GM23338 (cell line): ENCODE measurements around the gene TNF. TPM values are rescaled to one million over a fixed set of nuclear protein-coding genes. Genes with fewer than 3 reads are reported as not detected.
A peak's percentile ranks its signal among the peaks of the same experiment; 100 is the strongest.

Experiments
- ATAC-seq: fragments of 200-7000 bp; cut with Tn5 transposase; 3 replicates; pipeline ENCODE4 v1.9.1; 2020
- DNase-seq: peaks from one replicate; pipeline ENCODE4 v3.0.0-alpha.2; 2015; ENCODE audit warnings: low spot score
- H2AFZ ChIP-seq: fragments of 200-600 bp; sonication (generic); 2 replicates; pipeline ENCODE4 v1.8.0; 2016; ENCODE audit warnings: antibody characterized with exemption, mild to moderate bottlenecking, moderate library complexity
- H3F3A ChIP-seq: fragments of 200-600 bp; sonication (generic); replicated peaks from 2 replicates; pipeline ENCODE4 v1.8.0; 2017; ENCODE audit warnings: antibody characterized with exemption, mixed run types, low read depth
- H3K27ac ChIP-seq: fragments of 200-600 bp; sonication (generic); 2 replicates; pipeline ENCODE4 v1.6.1; 2016; ENCODE audit warnings: low read depth
- H3K27me3 ChIP-seq: fragments of 200-600 bp; sonication (generic); 2 replicates; pipeline ENCODE4 v1.8.0; 2016; ENCODE audit warnings: mild to moderate bottlenecking, mixed run types, moderate library complexity; ENCODE audit not compliant: insufficient read depth
- H3K36me3 ChIP-seq: fragments of 200-600 bp; sonication (generic); 2 replicates; pipeline ENCODE4 v1.8.0; 2016; ENCODE audit warnings: mild to moderate bottlenecking; ENCODE audit not compliant: insufficient read depth
- H3K4me1 ChIP-seq: fragments of 200-600 bp; sonication (generic); 2 replicates; pipeline ENCODE4 v1.8.0; 2016; ENCODE audit warnings: mild to moderate bottlenecking, moderate library complexity; ENCODE audit not compliant: insufficient read depth
- H3K4me2 ChIP-seq: fragments of 200-600 bp; sonication (generic); 2 replicates; pipeline ENCODE4 v1.7.1; 2017; ENCODE audit warnings: mixed run types
- H3K4me3 ChIP-seq: fragments of 200-600 bp; sonication (generic); 2 replicates; pipeline ENCODE4 v1.6.1; 2016; ENCODE audit warnings: mixed run types
- H3K79me2 ChIP-seq: fragments of 200-600 bp; sonication (generic); replicated peaks from 2 replicates; pipeline ENCODE4 v1.8.0; 2017; ENCODE audit warnings: mild to moderate bottlenecking; ENCODE audit not compliant: insufficient read depth
- H3K9me2 ChIP-seq: fragments of 200-600 bp; sonication (generic); 2 replicates; pipeline ENCODE4 v1.8.0; 2017; ENCODE audit not compliant: insufficient read depth
- H4K20me1 ChIP-seq: fragments of 200-600 bp; sonication (generic); replicated peaks from 2 replicates; pipeline ENCODE4 v1.8.0; 2017; ENCODE audit warnings: mild to moderate bottlenecking; ENCODE audit not compliant: insufficient read depth
- H3K27ac Mint-ChIP-seq: 2 replicates; pipeline ENCODE4 v1.8.0; 2020; ENCODE audit warnings: inconsistent platforms, mild to moderate bottlenecking, moderate library complexity, mixed read lengths
- H3K27me3 Mint-ChIP-seq: 3 replicates; pipeline ENCODE4 v1.8.0; 2022; ENCODE audit warnings: low read depth, mild to moderate bottlenecking, moderate library complexity, mixed read lengths, inconsistent platforms; ENCODE audit not compliant: insufficient read depth, poor library complexity
- H3K36me3 Mint-ChIP-seq: 3 replicates; pipeline ENCODE4 v1.8.0; 2021; ENCODE audit warnings: low read depth, mild to moderate bottlenecking, inconsistent platforms, moderate library complexity, mixed read lengths
- H3K4me1 Mint-ChIP-seq: 3 replicates; pipeline ENCODE4 v1.8.0; 2020; ENCODE audit warnings: mild to moderate bottlenecking, inconsistent platforms, mixed read lengths
- H3K4me3 Mint-ChIP-seq: 3 replicates; pipeline ENCODE4 v1.8.0; 2021; ENCODE audit warnings: moderate library complexity, mild to moderate bottlenecking, inconsistent platforms, mixed read lengths
- H3K9me3 Mint-ChIP-seq: 3 replicates; pipeline ENCODE4 v1.8.0; 2020; ENCODE audit warnings: moderate library complexity, mild to moderate bottlenecking, inconsistent platforms, mixed read lengths
- CREB1 ChIP-seq: fragments of 250-450 bp; sonication (Bioruptor Pico); IDR thresholded peaks from 2 replicates; pipeline ENCODE4 v1.5.0; 2020; ENCODE audit warnings: low read depth, mild to moderate bottlenecking, moderate library complexity
- ETS1 ChIP-seq: IDR thresholded peaks from 2 replicates; pipeline ENCODE4 v1.6.1; 2016; ENCODE audit warnings: antibody characterized with exemption
- EZH2phosphoT487 ChIP-seq: fragments of 200-600 bp; sonication (generic); IDR thresholded peaks from one replicate; pipeline ENCODE4 v1.8.1; 2018; ENCODE audit warnings: antibody characterized with exemption; ENCODE audit not compliant: unreplicated experiment
- JUNB ChIP-seq: IDR thresholded peaks from one replicate; pipeline ENCODE4 v1.6.1; 2016; ENCODE audit warnings: antibody characterized with exemption; ENCODE audit not compliant: unreplicated experiment
- NANOG ChIP-seq: IDR thresholded peaks from 2 replicates; pipeline ENCODE4 v1.6.1; 2016; ENCODE audit warnings: antibody characterized with exemption, borderline replicate concordance
- POLR2AphosphoS5 ChIP-seq: IDR thresholded peaks from 2 replicates; pipeline ENCODE4 v1.6.1; 2016; ENCODE audit warnings: antibody characterized with exemption, low read depth
- REST ChIP-seq: IDR thresholded peaks from one replicate; pipeline ENCODE4 v1.6.1; 2018; ENCODE audit warnings: antibody characterized with exemption; ENCODE audit not compliant: unreplicated experiment
- STAT1 ChIP-seq: IDR thresholded peaks from one replicate; pipeline ENCODE4 v1.6.1; 2016; ENCODE audit warnings: antibody characterized with exemption; ENCODE audit not compliant: unreplicated experiment
- ZNF114 ChIP-seq: fragments of 250-450 bp; sonication (Bioruptor Pico); IDR thresholded peaks from 2 replicates; pipeline ENCODE4 v1.5.0; 2020; ENCODE audit warnings: mild to moderate bottlenecking, moderate library complexity
- ZNF331 ChIP-seq: fragments of 250-450 bp; sonication (Bioruptor Pico); IDR thresholded peaks from 2 replicates; pipeline ENCODE4 v1.5.0; 2020; ENCODE audit warnings: low read depth, mild to moderate bottlenecking, moderate library complexity
- polyA plus RNA-seq: library from polyadenylated mRNA; unstranded; fragments of >200 nt; fragmentation: Nextera tagmentation; extraction: Ambion mirVana; gene quantifications from 2 replicates; pipeline ENCODE4 v1.2.1, GENCODE V29; 2016
- total RNA-seq: library from RNA; depleted of rRNA; stranded (reverse); fragments of >200 nt; shearing (Covaris generic); gene quantifications from 2 replicates; pipeline ENCODE4 v1.2.3, GENCODE V29; 2014
- TF ChIP-seq, protein P1 (sequence below), 2 experiments: fragments of 200-600 bp in 1 of 2; sonication (generic) in 1 of 2; conservative IDR thresholded peaks; 2 replicates each; pipeline versions ENCODE4 v1.5.1 to v1.6.1; 2016 to 2017; ENCODE audit warnings: antibody characterized with exemption in 2 of 2, low read depth in 2 of 2, mild to moderate bottlenecking in 2 of 2, moderate library complexity in 1 of 2
- TF ChIP-seq, protein P2 (sequence below): fragments of 250-450 bp; sonication (Bioruptor Pico); IDR thresholded peaks from 2 replicates; pipeline ENCODE4 v1.5.0; 2020; ENCODE audit warnings: mild to moderate bottlenecking, moderate library complexity

TNF gene
- total and polyA plus RNA-seq, 2 experiments from 2014 or later = 0.11 TPM; not detected in 1

GRCh38 chr6:31540640-31541039 lies 34.7 kb upstream of the TNF start (continued):
- TF ChIP-seq ZNF114 (CRISPR knock-in tag) = no peak
- no peak for TF ChIP-seq ZNF331 (CRISPR knock-in tag)
- TF ChIP-seq STAT1 = no peak

GRCh38 chr6:31541059-31541657 lies 34.2 kb upstream of the TNF start:
- no peaks in the 10 kb centered on the region for H3K9me2 ChIP-seq
- peak overlapping the region; percentile 99 for H3K27ac Mint-ChIP-seq
- ATAC-seq = peak; percentile 12
- TF ChIP-seq ZNF331 (CRISPR knock-in tag) (no peak), NANOG (no peak), CREB1 (CRISPR knock-in tag) (no peak), REST (no peak), ETS1 (no peak), POLR2AphosphoS5 (no peak), STAT1 (no peak), EZH2phosphoT487 (no peak), JUNB (no peak), ZNF114 (CRISPR knock-in tag) (no peak)
- TF ChIP-seq, protein P1, sequence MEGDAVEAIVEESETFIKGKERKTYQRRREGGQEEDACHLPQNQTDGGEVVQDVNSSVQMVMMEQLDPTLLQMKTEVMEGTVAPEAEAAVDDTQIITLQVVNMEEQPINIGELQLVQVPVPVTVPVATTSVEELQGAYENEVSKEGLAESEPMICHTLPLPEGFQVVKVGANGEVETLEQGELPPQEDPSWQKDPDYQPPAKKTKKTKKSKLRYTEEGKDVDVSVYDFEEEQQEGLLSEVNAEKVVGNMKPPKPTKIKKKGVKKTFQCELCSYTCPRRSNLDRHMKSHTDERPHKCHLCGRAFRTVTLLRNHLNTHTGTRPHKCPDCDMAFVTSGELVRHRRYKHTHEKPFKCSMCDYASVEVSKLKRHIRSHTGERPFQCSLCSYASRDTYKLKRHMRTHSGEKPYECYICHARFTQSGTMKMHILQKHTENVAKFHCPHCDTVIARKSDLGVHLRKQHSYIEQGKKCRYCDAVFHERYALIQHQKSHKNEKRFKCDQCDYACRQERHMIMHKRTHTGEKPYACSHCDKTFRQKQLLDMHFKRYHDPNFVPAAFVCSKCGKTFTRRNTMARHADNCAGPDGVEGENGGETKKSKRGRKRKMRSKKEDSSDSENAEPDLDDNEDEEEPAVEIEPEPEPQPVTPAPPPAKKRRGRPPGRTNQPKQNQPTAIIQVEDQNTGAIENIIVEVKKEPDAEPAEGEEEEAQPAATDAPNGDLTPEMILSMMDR (conservative IDR thresholded peaks at IDR 0.05; ENCODE audit: low read depth in 2 of 2) = no peak
- TF ChIP-seq, protein P2, sequence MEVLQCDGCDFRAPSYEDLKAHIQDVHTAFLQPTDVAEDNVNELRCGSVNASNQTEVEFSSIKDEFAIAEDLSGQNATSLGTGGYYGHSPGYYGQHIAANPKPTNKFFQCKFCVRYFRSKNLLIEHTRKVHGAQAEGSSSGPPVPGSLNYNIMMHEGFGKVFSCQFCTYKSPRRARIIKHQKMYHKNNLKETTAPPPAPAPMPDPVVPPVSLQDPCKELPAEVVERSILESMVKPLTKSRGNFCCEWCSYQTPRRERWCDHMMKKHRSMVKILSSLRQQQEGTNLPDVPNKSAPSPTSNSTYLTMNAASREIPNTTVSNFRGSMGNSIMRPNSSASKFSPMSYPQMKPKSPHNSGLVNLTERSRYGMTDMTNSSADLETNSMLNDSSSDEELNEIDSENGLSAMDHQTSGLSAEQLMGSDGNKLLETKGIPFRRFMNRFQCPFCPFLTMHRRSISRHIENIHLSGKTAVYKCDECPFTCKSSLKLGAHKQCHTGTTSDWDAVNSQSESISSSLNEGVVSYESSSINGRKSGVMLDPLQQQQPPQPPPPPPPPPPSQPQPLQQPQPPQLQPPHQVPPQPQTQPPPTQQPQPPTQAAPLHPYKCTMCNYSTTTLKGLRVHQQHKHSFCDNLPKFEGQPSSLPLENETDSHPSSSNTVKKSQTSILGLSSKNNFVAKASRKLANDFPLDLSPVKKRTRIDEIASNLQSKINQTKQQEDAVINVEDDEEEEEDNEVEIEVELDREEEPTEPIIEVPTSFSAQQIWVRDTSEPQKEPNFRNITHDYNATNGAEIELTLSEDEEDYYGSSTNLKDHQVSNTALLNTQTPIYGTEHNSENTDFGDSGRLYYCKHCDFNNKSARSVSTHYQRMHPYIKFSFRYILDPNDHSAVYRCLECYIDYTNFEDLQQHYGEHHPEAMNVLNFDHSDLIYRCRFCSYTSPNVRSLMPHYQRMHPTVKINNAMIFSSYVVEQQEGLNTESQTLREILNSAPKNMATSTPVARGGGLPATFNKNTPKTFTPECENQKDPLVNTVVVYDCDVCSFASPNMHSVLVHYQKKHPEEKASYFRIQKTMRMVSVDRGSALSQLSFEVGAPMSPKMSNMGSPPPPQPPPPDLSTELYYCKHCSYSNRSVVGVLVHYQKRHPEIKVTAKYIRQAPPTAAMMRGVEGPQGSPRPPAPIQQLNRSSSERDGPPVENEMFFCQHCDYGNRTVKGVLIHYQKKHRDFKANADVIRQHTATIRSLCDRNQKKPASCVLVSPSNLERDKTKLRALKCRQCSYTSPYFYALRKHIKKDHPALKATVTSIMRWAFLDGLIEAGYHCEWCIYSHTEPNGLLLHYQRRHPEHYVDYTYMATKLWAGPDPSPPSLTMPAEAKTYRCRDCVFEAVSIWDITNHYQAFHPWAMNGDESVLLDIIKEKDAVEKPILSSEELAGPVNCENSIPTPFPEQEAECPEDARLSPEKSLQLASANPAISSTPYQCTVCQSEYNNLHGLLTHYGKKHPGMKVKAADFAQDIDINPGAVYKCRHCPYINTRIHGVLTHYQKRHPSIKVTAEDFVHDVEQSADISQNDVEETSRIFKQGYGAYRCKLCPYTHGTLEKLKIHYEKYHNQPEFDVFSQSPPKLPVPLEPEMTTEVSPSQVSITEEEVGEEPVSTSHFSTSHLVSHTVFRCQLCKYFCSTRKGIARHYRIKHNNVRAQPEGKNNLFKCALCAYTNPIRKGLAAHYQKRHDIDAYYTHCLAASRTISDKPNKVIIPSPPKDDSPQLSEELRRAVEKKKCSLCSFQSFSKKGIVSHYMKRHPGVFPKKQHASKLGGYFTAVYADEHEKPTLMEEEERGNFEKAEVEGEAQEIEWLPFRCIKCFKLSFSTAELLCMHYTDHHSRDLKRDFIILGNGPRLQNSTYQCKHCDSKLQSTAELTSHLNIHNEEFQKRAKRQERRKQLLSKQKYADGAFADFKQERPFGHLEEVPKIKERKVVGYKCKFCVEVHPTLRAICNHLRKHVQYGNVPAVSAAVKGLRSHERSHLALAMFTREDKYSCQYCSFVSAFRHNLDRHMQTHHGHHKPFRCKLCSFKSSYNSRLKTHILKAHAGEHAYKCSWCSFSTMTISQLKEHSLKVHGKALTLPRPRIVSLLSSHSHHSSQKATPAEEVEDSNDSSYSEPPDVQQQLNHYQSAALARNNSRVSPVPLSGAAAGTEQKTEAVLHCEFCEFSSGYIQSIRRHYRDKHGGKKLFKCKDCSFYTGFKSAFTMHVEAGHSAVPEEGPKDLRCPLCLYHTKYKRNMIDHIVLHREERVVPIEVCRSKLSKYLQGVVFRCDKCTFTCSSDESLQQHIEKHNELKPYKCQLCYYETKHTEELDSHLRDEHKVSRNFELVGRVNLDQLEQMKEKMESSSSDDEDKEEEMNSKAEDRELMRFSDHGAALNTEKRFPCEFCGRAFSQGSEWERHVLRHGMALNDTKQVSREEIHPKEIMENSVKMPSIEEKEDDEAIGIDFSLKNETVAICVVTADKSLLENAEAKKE (CRISPR knock-in tag) = no peak

More at GRCh38 chr6:31541059-31541657, 34.2 kb upstream of the TNF start:
- DNase-seq = peak; percentile 72
- peaks cover 56% of the 10 kb centered on the region for H3K36me3 Mint-ChIP-seq
- Histone ChIP-seq H3F3A (peaks cover 28% of the 10 kb centered on the region), H4K20me1 (peaks cover 48% of the 10 kb centered on the region), H2AFZ (no peak overlapping the region), H3K36me3 (peaks cover 42% of the 10 kb centered on the region), H3K4me2 (peak overlapping the region; percentile 94), H3K4me3 (peak overlapping the region; percentile 80), H3K4me1 (peaks cover 27% of the 10 kb centered on the region), H3K79me2 (peaks cover 63% of the 10 kb centered on the region), H3K27me3 (no peaks in the 10 kb centered on the region), H3K27ac (peak overlapping the region; percentile 99)
- peaks cover 44% of the 10 kb centered on the region for H3K4me1 Mint-ChIP-seq
- peaks cover 19% of the 10 kb centered on the region for H3K27me3 Mint-ChIP-seq
- no peaks in the 10 kb centered on the region; the same call in 2 of the 3 replicates for H3K9me3 Mint-ChIP-seq
- H3K4me3 Mint-ChIP-seq = peak overlapping the region; percentile 98
